ENCODE measurements around the gene CMIP. TPM values are rescaled to one million over a fixed set of nuclear protein-coding genes. Genes with fewer than 3 reads are reported as not detected.

CMIP gene
- total RNA-seq, 1 donor from 2014 or later = 111 TPM

DNA sequence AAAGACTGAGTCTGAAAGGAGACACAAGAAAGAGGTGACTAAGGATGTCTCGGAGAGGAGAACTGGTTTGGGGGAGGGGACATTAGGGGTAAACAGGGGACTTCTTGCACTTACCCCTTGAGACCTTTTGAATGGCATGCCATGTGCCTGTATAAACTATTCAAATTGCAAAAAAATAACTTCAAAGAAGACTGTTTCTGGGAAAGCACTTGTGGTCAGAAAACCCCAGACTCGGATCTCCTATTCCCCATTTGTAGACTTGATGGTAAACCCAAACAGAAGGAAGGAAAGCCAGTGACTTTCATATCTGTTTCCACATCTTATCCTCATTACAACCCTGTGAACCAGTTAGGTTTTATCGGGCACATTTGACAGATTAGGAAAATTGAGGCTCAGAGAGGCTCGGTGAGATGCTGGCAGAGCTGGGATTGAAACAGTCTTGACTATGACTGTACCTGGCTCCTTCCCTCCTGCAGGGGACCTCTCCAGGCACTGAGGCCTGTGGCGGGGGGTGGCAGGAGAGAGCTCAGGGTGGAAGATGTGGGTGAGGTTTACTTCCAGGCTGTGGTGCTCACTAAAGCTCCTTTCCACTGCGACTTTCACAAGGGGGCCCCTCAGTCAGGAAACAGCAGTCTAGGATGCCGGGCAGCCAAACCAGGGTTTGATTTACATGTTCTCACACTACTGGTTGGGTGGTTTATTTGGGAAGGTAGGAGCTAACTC lies 304.0 kb downstream of the CMIP start:
- DNase-seq (ENCODE audit: extremely low read depth, low read depth, low spot score) = no peak

DNA sequence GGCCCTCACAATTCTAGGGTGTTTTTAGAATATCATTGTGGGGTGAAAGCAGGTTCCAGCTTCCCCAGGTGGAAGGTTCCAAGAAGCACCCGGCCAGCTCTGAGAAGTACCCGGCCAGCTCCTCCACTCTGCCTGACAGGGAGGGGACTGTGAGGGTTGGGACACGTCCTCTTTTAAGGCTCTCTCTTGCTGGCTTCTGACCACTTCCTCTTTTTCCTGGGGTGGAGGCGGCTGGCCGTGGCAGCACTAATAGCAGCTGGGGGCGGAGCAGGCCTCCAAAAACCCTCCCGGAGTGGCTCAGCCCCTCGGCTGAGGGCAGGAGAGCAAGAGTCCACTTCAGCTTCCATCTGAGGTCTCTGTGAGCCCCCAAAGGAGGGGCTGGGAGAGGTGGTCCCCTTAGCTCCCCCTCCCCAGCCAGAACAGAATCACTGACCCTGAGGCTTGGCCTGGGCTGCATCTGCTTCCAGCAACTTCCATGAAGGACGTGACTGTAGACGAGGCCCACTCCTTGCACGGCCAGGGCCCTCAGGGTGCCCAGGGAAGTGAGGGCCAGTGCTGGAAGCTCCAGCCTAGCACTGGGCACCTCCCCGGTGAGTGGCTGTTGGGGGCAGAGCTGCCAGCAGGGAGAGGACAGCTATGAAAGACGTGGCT lies 307.7 kb downstream of the CMIP start:
- no peak for DNase-seq (ENCODE audit: extremely low read depth, low read depth, low spot score)

DNA sequence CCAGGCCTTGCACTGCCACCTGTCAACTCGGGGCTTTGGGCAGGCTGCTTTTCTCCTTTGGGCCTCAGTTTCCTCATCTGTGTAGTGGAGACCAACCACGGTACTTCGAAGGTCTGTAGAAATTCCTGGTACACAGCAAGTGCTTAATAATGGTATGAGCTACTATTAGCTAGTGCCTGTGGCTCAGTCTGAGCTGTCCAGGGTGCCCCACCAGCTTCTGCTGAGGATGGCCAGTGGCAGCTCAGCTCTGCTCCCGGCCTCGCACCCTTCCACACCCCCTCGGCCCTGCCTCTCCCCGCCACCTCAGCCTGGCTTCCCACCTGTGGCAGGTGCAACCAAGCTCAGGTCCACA lies 308.2 kb downstream of the CMIP start:
- no peak for DNase-seq (ENCODE audit: extremely low read depth, low read depth, low spot score)

DNA sequence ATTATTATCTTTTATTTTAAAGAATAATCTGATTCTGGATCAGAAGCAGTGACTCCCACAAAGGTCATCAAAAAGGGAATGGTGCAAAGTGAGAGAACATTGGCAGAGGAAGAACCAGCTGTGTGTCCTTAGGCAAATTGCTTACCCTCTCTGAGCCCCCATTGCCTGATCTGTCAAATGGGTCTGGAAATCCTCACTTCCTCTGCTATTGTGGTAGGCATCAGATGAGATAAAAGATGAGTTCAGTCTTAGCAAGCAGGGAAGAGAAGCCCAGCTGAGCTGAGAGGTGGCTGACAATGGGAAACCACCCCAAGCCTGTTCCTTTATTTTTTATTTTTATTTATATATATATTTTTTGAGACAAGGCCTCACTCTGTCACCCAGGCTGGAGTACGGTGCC lies 310.2 kb downstream of the CMIP start:
- no peak for DNase-seq (ENCODE audit: extremely low read depth, low read depth, low spot score)

DNA sequence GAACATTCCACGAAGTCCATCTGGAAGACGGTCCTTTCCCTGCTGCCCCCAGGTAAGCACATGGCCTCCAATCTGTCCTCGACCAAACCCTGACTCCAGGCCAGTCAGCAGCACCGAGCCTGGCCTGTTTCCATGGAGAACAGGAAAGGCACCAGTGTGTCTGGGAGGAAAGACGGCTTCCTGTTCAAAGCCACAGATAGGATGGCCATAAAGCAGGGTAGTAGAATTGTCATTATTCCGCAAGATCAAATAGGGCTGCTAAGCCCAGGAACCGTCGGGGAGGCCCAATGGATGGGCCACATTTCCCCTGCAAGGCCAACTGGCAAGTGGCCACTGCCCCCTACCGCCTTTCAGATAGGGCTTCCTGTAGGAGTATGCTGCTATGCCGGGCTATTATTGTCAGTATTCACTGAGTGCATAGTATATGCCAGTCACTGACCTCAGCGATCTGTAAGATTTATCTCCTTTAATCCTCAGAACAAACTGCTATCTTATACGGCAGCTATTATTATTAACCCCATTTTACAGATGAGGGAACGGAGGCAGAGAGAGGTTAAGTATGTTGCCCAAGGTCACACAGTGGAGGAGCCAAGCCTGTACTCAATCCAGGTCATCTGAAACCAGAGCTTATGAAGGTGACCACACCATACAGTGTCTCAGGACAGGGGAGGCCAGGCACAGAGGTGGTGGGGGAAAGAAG lies 311.5 kb downstream of the CMIP start:
- DNase-seq (ENCODE audit: extremely low read depth, low read depth, low spot score) = peak; percentile 55

DNA sequence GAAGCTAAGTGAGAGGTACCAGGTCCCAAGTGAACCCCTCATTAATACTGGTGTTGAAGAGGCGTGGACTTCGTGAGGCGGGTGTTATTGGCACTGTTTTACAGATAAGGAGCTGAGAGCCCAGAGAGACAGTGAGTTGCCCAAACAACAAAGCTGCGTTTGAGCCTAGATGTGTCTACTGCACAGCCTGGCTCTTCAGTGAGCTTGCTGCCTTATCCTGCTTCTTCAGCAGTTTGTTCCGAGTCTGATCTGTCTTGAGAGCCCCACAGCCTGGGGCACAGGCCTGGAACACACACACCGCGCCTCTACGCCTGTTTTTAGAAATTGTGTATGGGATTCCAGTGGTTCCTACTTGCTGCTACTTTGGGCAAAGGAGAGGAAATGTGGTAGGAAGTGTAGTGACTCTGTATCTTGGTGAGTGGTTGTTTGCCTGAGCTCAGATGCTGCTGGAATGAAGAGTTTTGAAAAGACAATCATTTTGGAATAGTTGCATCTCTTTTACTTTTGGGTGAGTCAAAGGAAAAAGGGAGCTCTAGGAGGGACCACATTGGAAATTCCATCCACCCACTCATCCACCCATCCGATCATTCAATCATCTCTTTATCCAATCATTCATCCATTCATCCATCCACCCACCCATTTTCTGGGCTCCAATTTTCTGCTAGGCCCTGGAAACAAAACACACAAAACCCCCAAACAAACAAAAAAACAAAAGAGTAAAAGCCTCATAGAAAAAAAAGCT lies 312.2 kb downstream of the CMIP start:
- DNase-seq (ENCODE audit: extremely low read depth, low read depth, low spot score) = no peak

DNA sequence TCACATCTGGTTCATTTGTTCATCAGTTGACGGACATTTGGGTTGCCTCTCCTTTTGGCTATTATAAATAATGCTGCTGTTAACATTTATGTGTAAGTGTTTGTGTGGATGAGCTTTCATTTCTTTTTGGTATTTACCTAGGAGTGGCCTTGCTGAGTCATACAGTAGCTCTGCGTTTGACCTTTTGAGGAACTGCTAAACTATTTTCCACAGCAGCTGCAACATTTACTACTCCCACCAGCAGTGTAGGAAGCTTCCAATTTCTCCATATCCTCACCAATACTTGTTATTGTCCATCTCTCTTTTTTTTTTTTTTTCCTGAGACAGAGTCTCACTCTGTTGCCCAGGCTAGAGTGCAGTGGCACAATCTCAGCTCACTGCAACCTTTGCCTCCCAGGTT lies 313.8 kb downstream of the CMIP start:
- DNase-seq (ENCODE audit: extremely low read depth, low read depth, low spot score) = no peak

Other genes with a start within 250 kb of the CMIP start
- not detected in 2 replicates for gene BCO1, start 206.1 kb upstream of the CMIP start, total RNA-seq
- 6.6 and 8.1 TPM in 2 replicates for gene GAN, start 129.8 kb upstream of the CMIP start, total RNA-seq

Measured in glomerular endothelial cell (primary cell).